GM23248 (cell line): ENCODE results near the gene ENTPD2. TPM values are rescaled to one million over a fixed set of nuclear protein-coding genes. Genes with fewer than 3 reads are reported as not detected.
"Not testable (repeated sequence)": the region's sequence is repeated elsewhere in the genome, so short reads cannot be mapped to it uniquely, and the experiment has no call there.

Experiments
- DNase-seq: peaks from one replicate; pipeline ENCODE4 v3.0.0-alpha.2; 2015
- H2AFZ ChIP-seq: fragments of 200-600 bp; sonication (generic); 2 replicates; pipeline ENCODE4 v1.6.1; 2016; ENCODE audit warnings: antibody characterized with exemption
- H3F3A ChIP-seq: fragments of 200-600 bp; sonication (generic); 2 replicates; pipeline ENCODE4 v1.6.1; 2016; ENCODE audit warnings: mild to moderate bottlenecking, antibody characterized with exemption, mixed run types; ENCODE audit not compliant: insufficient read depth
- H3K27ac ChIP-seq: fragments of 200-600 bp; sonication (generic); 2 replicates; pipeline ENCODE4 v1.5.1; 2016; ENCODE audit warnings: mild to moderate bottlenecking
- H3K27me3 ChIP-seq: fragments of 200-600 bp; sonication (generic); replicated peaks from 2 replicates; pipeline ENCODE4 v1.6.1; 2016; ENCODE audit warnings: mild to moderate bottlenecking; ENCODE audit not compliant: insufficient read depth
- H3K36me3 ChIP-seq: fragments of 200-600 bp; sonication (generic); 2 replicates; pipeline ENCODE4 v1.6.1; 2016; ENCODE audit warnings: low read depth, mild to moderate bottlenecking
- H3K4me1 ChIP-seq: fragments of 200-600 bp; sonication (generic); 2 replicates; pipeline ENCODE4 v1.6.1; 2016; ENCODE audit warnings: mild to moderate bottlenecking; ENCODE audit not compliant: insufficient read depth
- H3K4me2 ChIP-seq: fragments of 200-600 bp; sonication (generic); one replicate; pipeline ENCODE4 v1.6.1; 2016; ENCODE audit warnings: mild to moderate bottlenecking; ENCODE audit not compliant: unreplicated experiment
- H3K4me3 ChIP-seq: fragments of 200-600 bp; sonication (generic); 2 replicates; pipeline ENCODE4 v1.5.1; 2016; ENCODE audit warnings: mild to moderate bottlenecking
- H3K79me2 ChIP-seq: fragments of 200-600 bp; sonication (generic); 2 replicates; pipeline ENCODE4 v1.6.1; 2016; ENCODE audit warnings: mild to moderate bottlenecking; ENCODE audit not compliant: insufficient read depth
- H3K9ac ChIP-seq: fragments of 200-600 bp; sonication (generic); 2 replicates; pipeline ENCODE4 v1.6.1; 2016; ENCODE audit warnings: mild to moderate bottlenecking
- H3K9me2 ChIP-seq: fragments of 200-600 bp; sonication (generic); 2 replicates; pipeline ENCODE4 v1.6.1; 2016; ENCODE audit warnings: mixed run types, mild to moderate bottlenecking, moderate library complexity; ENCODE audit not compliant: insufficient read depth
- H3K9me3 ChIP-seq: fragments of 200-600 bp; sonication (generic); one replicate; pipeline ENCODE4 v1.6.1; 2017; ENCODE audit warnings: low read depth
- H4K20me1 ChIP-seq: fragments of 200-600 bp; sonication (generic); 2 replicates; pipeline ENCODE4 v1.6.0; 2016; ENCODE audit not compliant: insufficient read depth
- EZH2 ChIP-seq: fragments of 200-600 bp; sonication (generic); IDR thresholded peaks from 2 replicates; pipeline ENCODE4 v1.6.1; 2018; ENCODE audit warnings: antibody characterized with exemption, mild to moderate bottlenecking; ENCODE audit not compliant: insufficient read depth, poor library complexity, severe bottlenecking
- EZH2phosphoT487 ChIP-seq: fragments of 200-600 bp; sonication (generic); IDR thresholded peaks from 2 replicates; pipeline ENCODE4 v1.6.1; 2018; ENCODE audit warnings: antibody characterized with exemption, moderate library complexity, mild to moderate bottlenecking, low read depth; ENCODE audit not compliant: insufficient read depth
- WGBS, 2 experiments: methylation state at CpG; one replicate each; pipeline ENCODE4 v1.1.6; 2015 to 2017; ENCODE audit warnings: low lambda C conversion rate in 2 of 2, low coverage in 1 of 2; ENCODE audit errors: missing lambda C conversion rate in 2 of 2; 5-methylcytosine and 5-hydroxymethylcytosine counted together
- in situ Hi-C: fragments of 300-500 bp; cut with MboI; formaldehyde crosslinking; loops from 2 replicates; pipeline ENCODE4 v1.15.0; 2020
- polyA plus RNA-seq: library from polyadenylated mRNA; unstranded; fragments of >200 nt; fragmentation: Nextera tagmentation; extraction: Ambion mirVana; gene quantifications from 2 replicates; pipeline ENCODE4 v1.2.1, GENCODE V29; 2016
- total RNA-seq: library from RNA; depleted of rRNA; stranded (reverse); fragments of >200 nt; shearing (Covaris generic); gene quantifications from 2 replicates; pipeline ENCODE4 v1.2.3, GENCODE V29; 2014

The ENTPD2 gene
- total and polyA plus RNA-seq, 2 experiments from 2014 or later: not detected

DNA sequence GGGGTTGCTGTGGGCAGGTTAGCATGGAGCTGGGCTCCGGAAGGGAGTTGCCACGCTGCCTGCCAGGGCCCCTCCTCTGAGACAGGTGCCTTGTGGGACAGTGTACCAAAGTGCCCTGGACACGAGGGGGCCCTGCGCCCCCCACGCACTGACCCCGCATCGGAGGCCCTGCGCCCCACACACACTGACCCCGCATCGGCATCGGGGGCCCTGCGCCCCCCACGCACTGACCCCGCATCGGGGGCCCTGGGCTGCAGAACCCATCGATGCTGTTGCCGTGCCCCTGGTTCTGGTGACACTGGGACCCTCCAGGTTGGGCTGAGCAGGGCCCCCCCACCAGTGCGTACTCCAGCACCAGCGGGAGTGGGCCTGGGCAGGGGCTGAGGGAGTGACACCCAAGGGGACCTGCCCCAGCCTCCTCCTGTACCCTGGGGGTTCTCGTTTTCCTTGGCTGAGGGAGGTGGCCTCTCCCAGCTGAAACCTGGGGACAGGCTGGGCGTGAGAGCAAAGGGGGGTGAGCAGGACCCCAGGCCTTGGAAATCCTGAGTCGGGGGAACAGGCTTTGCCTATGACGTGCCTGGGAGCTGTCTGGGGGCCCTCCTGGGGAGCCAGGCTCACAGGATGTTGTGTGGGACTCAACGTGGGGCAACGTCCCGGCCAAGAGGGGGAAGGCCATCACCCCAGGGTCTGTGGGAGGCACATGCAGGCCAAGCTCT lies 9.6 kb upstream of the ENTPD2 start:
- Histone ChIP-seq H3K36me3 (no peaks in the 10 kb centered on the region), H4K20me1 (no peaks in the 10 kb centered on the region), H3K79me2 (no peaks in the 10 kb centered on the region), H3K4me2 (no peak overlapping the region), H3K4me1 (no peaks in the 10 kb centered on the region), H3K9ac (no peak overlapping the region), H3K27ac (no peak overlapping the region), H3K9me2 (no peaks in the 10 kb centered on the region), H3F3A (no peaks in the 10 kb centered on the region), H3K27me3 (no peaks in the 10 kb centered on the region), H3K9me3 (no peaks in the 10 kb centered on the region), H2AFZ (no peak overlapping the region), H3K4me3 (no peak overlapping the region)
- no peak for DNase-seq
- TF ChIP-seq EZH2phosphoT487 (no peak), EZH2 (no peak)
- in situ Hi-C loops: no loop called here
- 71 to 73% methylated on average over 10 to 18 of the region's 26 CpGs for WGBS, 2 experiments

DNA sequence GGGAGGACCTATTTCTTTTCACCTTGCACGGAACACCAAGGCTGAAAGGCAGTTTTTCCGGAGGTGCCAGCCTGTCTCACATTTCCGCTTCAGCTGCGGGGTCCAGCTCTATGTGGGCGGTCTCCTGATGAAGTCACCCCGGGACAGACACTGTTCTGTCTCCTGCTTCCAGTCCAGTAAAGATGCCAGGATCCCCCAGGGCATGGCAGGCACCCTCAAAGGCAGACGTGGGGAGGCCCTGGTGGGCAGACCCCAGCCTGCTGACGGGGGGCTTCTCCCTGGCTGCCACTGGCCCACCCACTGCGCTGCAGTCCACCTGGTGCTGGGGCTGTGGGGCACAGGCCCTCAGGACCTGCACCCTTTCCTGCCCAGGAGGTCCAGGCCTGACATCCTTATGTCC lies 8.9 kb upstream of the ENTPD2 start:
- H3K4me2 ChIP-seq: not testable (repeated sequence)

DNA sequence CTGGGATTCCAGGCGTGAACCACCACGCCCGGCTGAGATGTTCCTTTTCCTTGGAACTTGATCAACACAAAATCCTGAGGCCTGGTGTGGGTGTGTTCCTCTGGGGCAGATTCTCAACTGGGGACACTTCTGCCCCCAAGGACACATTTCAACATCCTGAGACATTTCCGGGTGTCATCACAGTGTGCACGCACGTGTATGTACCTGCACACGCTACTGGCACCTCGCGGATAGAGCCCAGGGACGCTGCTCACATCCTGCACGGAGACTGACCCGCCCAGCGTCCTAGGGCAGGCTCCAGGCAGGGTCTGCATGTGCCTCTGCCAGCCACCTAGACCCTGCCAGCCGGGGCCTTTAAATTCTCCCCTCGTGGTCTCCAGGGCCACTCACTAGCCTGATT lies 8.5 kb upstream of the ENTPD2 start:
- Histone ChIP-seq H3K79me2 (no peaks in the 10 kb centered on the region), H2AFZ (no peak overlapping the region), H3K27me3 (no peaks in the 10 kb centered on the region), H3K4me3 (no peak overlapping the region), H3K4me1 (no peaks in the 10 kb centered on the region; the same call in 1 of the 2 replicates), H3K9me2 (no peaks in the 10 kb centered on the region), H3F3A (0 out of 2 replicates have a peak, but pooled peaks cover 3% of the 10 kb centered on the region), H3K4me2 (no peak overlapping the region), H4K20me1 (no peaks in the 10 kb centered on the region), H3K9ac (no peak overlapping the region), H3K9me3 (no peaks in the 10 kb centered on the region), H3K36me3 (no peaks in the 10 kb centered on the region), H3K27ac (no peak overlapping the region)
- in situ Hi-C loops: no loop called here
- 70 to 71% methylated on average over 15 of the region's 15 CpGs for WGBS, 2 experiments
- TF ChIP-seq EZH2phosphoT487 (no peak), EZH2 (no peak)
- no peak for DNase-seq

More for the DNA sequence above, 8.9 kb upstream of the ENTPD2 start:
- H2AFZ ChIP-seq, H3K9me2 ChIP-seq, H3K36me3 ChIP-seq, H3F3A ChIP-seq, H4K20me1 ChIP-seq, DNase-seq, H3K27me3 ChIP-seq, H3K9me3 ChIP-seq, in situ Hi-C loops, H3K27ac ChIP-seq, H3K79me2 ChIP-seq, H3K9ac ChIP-seq, H3K4me1 ChIP-seq, H3K4me3 ChIP-seq: not testable (repeated sequence)
- WGBS, 2 experiments: 55 to 60% methylated on average over 6 to 8 of the region's 9 CpGs

- H3K9me2 ChIP-seq: no peaks in the 10 kb centered on the region
- no peak overlapping the region for H3K27ac ChIP-seq
- H3K4me1 ChIP-seq: peaks cover 4% of the 10 kb centered on the region; the same call in 1 of the 2 replicates
- TF ChIP-seq EZH2phosphoT487 (no peak), EZH2 (no peak)
- 88 to 93% methylated on average over 9 of the region's 9 CpGs for WGBS, 2 experiments
- no peak for DNase-seq
- no peak overlapping the region for H3K9ac ChIP-seq
- in situ Hi-C loops: no loop called here
- no peak overlapping the region for H3K4me3 ChIP-seq
- no peaks in the 10 kb centered on the region for H3K79me2 ChIP-seq
- no peaks in the 10 kb centered on the region for H3K27me3 ChIP-seq
- no peak overlapping the region for H2AFZ ChIP-seq
- 0 out of 2 replicates have a peak, but pooled peaks cover 5% of the 10 kb centered on the region for H3F3A ChIP-seq
- H3K36me3 ChIP-seq: no peaks in the 10 kb centered on the region
- no peaks in the 10 kb centered on the region for H3K9me3 ChIP-seq
- no peaks in the 10 kb centered on the region for H4K20me1 ChIP-seq
- H3K4me2 ChIP-seq: no peak overlapping the region
Measured at GRCh38 chr9:137058521-137059234, 4.8 kb upstream of the ENTPD2 start.
